ENCODE measurements around the gene NKX2-4. TPM values are rescaled to one million over a fixed set of nuclear protein-coding genes. Genes with fewer than 3 reads are reported as not detected.

The NKX2-4 gene
- total RNA-seq, 1 donor from 2014 or later: not detected

GRCh38 chr20:21360705-21361104, 36.6 kb downstream of the NKX2-4 start:
- no peak for DNase-seq (ENCODE audit: low spot score)

- no peak for DNase-seq (ENCODE audit: low spot score)
Observed at GRCh38 chr20:21358737-21359136, 38.6 kb downstream of the NKX2-4 start.

GRCh38 chr20:21357844-21358243, 39.5 kb downstream of the NKX2-4 start:
- no peak for DNase-seq (ENCODE audit: low spot score)

GRCh38 chr20:21356386-21356785, 40.9 kb downstream of the NKX2-4 start:
- DNase-seq (ENCODE audit: low spot score): no peak

- no peak for DNase-seq (ENCODE audit: low spot score)
Observed at GRCh38 chr20:21355981-21356380, 41.3 kb downstream of the NKX2-4 start.

GRCh38 chr20:21353236-21353635, 44.1 kb downstream of the NKX2-4 start:
- no peak for DNase-seq (ENCODE audit: low spot score)

- DNase-seq (ENCODE audit: low spot score): no peak
Observed at GRCh38 chr20:21352703-21353102, 44.6 kb downstream of the NKX2-4 start.

Other genes with a start within 250 kb of the NKX2-4 start
- gene XRN2, start 94.2 kb downstream of the NKX2-4 start, total RNA-seq: 48.2 TPM
- not detected for gene NKX2-2, start 116.5 kb upstream of the NKX2-4 start, total RNA-seq

Data from mucosa of gallbladder (tissue), 1 donor.